MCF 10A (cell line): ENCODE measurements around the gene DYNLT1. TPM values are rescaled to one million over a fixed set of nuclear protein-coding genes. Genes with fewer than 3 reads are reported as not detected.

ENCODE experiments used
- BruUV-seq: library from RNA; stranded (reverse); fragments of 400-500 nt; replicated peaks from 2 replicates; lab custom pipeline; 2021; lab: Mats Ljungman, UMichigan
- CTCF ChIA-PET: fragments of 300-600 bp; sonication (Branson Sonifier 250); formaldehyde crosslinking; extraction: SDS; loops from one replicate; lab custom pipeline; 2021; ENCODE audit warnings: antibody characterized with exemption, inconsistent platforms; lab: Yijun Ruan, JAX
- POLR2A ChIA-PET: fragments of 300-600, 350-650 bp; sonication (Branson Sonifier 250); formaldehyde crosslinking; extraction: SDS; loops from one replicate; lab custom pipeline; 2020; ENCODE audit warnings: antibody characterized with exemption, inconsistent platforms; lab: Yijun Ruan, JAX
- DNase-seq: peaks from one replicate; pipeline ENCODE4 v3.0.0-alpha.2; 2018; ENCODE audit not compliant: unreplicated experiment
- H3K27ac Mint-ChIP-seq: one replicate; pipeline ENCODE4 v1.8.0; 2022; ENCODE audit warnings: mild to moderate bottlenecking, low read depth, mixed read lengths; ENCODE audit not compliant: unreplicated experiment
- H3K27me3 Mint-ChIP-seq: one replicate; pipeline ENCODE4 v1.8.0; 2022; ENCODE audit warnings: mixed read lengths; ENCODE audit not compliant: insufficient read depth, unreplicated experiment
- H3K36me3 Mint-ChIP-seq: one replicate; pipeline ENCODE4 v1.8.0; 2022; ENCODE audit warnings: mild to moderate bottlenecking, moderate library complexity, mixed read lengths; ENCODE audit not compliant: insufficient read depth, unreplicated experiment
- H3K4me1 Mint-ChIP-seq: one replicate; pipeline ENCODE4 v1.8.0; 2022; ENCODE audit warnings: mixed read lengths; ENCODE audit not compliant: insufficient read depth, unreplicated experiment
- H3K4me3 Mint-ChIP-seq: one replicate; pipeline ENCODE4 v1.8.0; 2022; ENCODE audit warnings: mild to moderate bottlenecking, moderate library complexity, mixed read lengths; ENCODE audit not compliant: unreplicated experiment
- H3K9me3 Mint-ChIP-seq: one replicate; pipeline ENCODE4 v1.8.0; 2022; ENCODE audit warnings: mixed read lengths; ENCODE audit not compliant: unreplicated experiment
- intact Hi-C: fragments of 100-400 bp; cut with micrococcal nuclease; formaldehyde crosslinking; loops from 2 replicates; pipeline ENCODE4 v1.14.1; 2022
- total RNA-seq: library from RNA; stranded (reverse); gene quantifications from 2 replicates; pipeline ENCODE4 v1.2.3, GENCODE V29; 2022
- TF ChIP-seq, protein P1 (sequence below): fragments of 200-600 bp; IDR thresholded peaks from one replicate; pipeline ENCODE4 v1.8.0; 2022; ENCODE audit warnings: antibody characterized with exemption, mild to moderate bottlenecking; ENCODE audit not compliant: unreplicated experiment

The DYNLT1 gene
- total RNA-seq, 1 experiment from 2014 or later, result 122 TPM

DNA sequence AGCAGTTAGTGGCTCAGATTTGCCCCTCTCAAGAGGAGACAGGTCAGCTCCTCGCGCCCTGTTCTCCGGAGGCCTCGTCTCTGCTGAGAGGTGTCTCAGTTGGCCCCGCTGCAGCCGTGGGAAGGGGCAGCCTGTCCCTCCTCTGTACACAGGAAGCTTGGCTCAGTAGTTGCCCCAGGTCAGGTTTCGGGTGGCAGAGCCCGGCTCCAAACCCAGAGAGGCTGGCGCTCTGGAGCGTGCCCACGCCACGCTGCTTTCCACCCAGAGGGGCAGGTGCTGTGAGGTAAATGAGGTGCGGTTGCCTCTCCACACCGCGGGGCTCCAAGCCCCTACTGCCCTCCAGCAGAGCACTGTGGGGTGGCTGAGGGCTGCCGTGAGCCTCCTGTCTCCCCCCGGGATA lies 16.0 kb downstream of the DYNLT1 start:
- H3K27ac Mint-ChIP-seq, result no peak overlapping the region
- intact Hi-C loops, result no loop called here
- BruUV-seq, result no TSS peak
- H3K9me3 Mint-ChIP-seq, result no peaks in the 10 kb centered on the region
- H3K4me1 Mint-ChIP-seq, result peaks cover 13% of the 10 kb centered on the region
- TF ChIP-seq, protein P1, sequence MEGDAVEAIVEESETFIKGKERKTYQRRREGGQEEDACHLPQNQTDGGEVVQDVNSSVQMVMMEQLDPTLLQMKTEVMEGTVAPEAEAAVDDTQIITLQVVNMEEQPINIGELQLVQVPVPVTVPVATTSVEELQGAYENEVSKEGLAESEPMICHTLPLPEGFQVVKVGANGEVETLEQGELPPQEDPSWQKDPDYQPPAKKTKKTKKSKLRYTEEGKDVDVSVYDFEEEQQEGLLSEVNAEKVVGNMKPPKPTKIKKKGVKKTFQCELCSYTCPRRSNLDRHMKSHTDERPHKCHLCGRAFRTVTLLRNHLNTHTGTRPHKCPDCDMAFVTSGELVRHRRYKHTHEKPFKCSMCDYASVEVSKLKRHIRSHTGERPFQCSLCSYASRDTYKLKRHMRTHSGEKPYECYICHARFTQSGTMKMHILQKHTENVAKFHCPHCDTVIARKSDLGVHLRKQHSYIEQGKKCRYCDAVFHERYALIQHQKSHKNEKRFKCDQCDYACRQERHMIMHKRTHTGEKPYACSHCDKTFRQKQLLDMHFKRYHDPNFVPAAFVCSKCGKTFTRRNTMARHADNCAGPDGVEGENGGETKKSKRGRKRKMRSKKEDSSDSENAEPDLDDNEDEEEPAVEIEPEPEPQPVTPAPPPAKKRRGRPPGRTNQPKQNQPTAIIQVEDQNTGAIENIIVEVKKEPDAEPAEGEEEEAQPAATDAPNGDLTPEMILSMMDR, result no peak
- CTCF ChIA-PET, result interaction anchor here (0.6 to 0.7 kb wide), 2 partner anchors 22 to 413 kb away, joined by 3 to 4 read pairs; no protein-coding TSS in a partner anchor
- POLR2A ChIA-PET, result interaction anchor here (6.5 kb wide), 1 partner anchor 14 kb away, joined by 41 read pairs; the partner anchor contains the start of gene DYNLT1
- no peaks in the 10 kb centered on the region for H3K27me3 Mint-ChIP-seq
- no peak for DNase-seq
- H3K36me3 Mint-ChIP-seq, result peaks cover 72% of the 10 kb centered on the region
- no peak overlapping the region for H3K4me3 Mint-ChIP-seq

DNA sequence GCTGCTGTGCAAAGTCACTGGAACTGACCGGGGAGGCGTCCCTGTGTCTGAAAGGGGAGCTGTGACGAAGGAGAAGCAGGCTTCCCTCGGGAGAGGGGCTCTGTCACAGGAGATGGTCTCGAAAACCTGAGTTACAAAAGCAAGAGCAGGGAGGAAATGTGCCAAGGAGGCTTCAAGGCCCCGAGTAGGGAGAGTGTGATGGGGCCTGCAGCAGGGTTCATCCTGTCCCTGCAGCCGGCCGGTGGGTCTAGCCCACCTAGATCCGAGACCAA lies 16.7 kb downstream of the DYNLT1 start:
- DNase-seq, result no peak
- ChIA-PET CTCF (interaction anchor here (0.6 kb wide), 1 partner anchor 412 kb away, joined by 3 read pairs; no protein-coding TSS in a partner anchor), POLR2A (interaction anchor here (6.5 kb wide), 1 partner anchor 15 kb away, joined by 41 read pairs; the partner anchor contains the start of gene DYNLT1)
- no TSS peak for BruUV-seq
- Mint-ChIP-seq H3K9me3 (no peaks in the 10 kb centered on the region), H3K27me3 (no peaks in the 10 kb centered on the region), H3K27ac (no peak overlapping the region), H3K36me3 (peaks cover 74% of the 10 kb centered on the region), H3K4me3 (no peak overlapping the region), H3K4me1 (peaks cover 13% of the 10 kb centered on the region)
- TF ChIP-seq, protein P1, result no peak
- intact Hi-C loops, result no loop called here

DNA sequence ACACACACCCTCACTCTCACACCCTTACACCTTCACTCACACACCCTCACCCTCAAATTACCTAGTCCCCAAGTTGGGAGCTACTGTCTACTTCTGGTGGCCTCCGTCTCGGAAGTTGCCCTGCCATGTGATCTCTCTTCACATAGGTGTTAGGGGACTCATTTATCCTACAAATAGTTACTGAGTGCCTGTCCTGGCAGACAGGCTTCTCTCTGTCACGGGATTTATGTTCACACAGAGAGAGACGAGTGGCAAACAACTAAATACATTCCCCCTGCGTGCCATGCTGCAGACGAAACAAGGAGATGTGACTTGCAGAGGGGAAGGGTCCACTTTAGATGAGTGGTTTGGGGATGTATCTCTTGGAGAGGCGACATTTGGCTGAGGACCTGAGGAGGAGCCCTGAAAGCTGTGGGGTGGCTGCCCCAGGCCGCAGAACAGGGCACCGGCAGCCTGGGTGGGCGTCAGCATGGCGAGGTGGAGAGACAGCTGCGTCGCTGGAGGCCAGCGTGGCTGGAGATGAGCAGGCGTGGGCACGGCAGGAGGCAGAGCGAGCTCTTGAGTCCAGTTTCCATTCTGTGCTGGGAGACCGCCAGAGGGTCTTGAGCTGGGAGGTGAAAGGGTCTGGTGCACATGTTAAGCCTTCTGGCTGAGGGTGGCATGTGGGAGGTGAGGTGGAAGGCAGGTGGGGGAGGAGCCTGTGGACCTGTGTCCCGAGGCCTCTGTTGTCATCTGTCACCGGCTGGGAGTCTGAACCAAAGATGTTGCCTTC lies 17.2 kb downstream of the DYNLT1 start:
- no peak overlapping the region for H3K27ac Mint-ChIP-seq
- intact Hi-C loops, result no loop called here
- no TSS peak for BruUV-seq

More for the DNA sequence above, 17.2 kb downstream of the DYNLT1 start:
- no peaks in the 10 kb centered on the region for H3K9me3 Mint-ChIP-seq
- peaks cover 10% of the 10 kb centered on the region for H3K4me1 Mint-ChIP-seq
- no peaks in the 10 kb centered on the region for H3K27me3 Mint-ChIP-seq
- H3K4me3 Mint-ChIP-seq, result no peak overlapping the region
- TF ChIP-seq, protein P1, result no peak
- no peak for DNase-seq
- ChIA-PET CTCF (no interaction called here), POLR2A (interaction anchor here (6.5 kb wide), 1 partner anchor 15 kb away, joined by 41 read pairs; the partner anchor contains the start of gene DYNLT1)
- H3K36me3 Mint-ChIP-seq, result peaks cover 76% of the 10 kb centered on the region
